Superior temporal gyrus (tissue), 1 donor: ENCODE results near the gene CACNA1I.
"Not testable (repeated sequence)": the region's sequence is repeated elsewhere in the genome, so short reads cannot be mapped to it uniquely, and the experiment has no call there.

ENCODE experiments used
- DNase-seq: peaks from one replicate; pipeline ENCODE4 v3.0.0-alpha.2; 2016; ENCODE audit errors: extremely low spot score

Gene CACNA1I

GRCh38 chr22:39718921-39719475 lies 148.4 kb downstream of the CACNA1I start:
- no peak for DNase-seq

DNA sequence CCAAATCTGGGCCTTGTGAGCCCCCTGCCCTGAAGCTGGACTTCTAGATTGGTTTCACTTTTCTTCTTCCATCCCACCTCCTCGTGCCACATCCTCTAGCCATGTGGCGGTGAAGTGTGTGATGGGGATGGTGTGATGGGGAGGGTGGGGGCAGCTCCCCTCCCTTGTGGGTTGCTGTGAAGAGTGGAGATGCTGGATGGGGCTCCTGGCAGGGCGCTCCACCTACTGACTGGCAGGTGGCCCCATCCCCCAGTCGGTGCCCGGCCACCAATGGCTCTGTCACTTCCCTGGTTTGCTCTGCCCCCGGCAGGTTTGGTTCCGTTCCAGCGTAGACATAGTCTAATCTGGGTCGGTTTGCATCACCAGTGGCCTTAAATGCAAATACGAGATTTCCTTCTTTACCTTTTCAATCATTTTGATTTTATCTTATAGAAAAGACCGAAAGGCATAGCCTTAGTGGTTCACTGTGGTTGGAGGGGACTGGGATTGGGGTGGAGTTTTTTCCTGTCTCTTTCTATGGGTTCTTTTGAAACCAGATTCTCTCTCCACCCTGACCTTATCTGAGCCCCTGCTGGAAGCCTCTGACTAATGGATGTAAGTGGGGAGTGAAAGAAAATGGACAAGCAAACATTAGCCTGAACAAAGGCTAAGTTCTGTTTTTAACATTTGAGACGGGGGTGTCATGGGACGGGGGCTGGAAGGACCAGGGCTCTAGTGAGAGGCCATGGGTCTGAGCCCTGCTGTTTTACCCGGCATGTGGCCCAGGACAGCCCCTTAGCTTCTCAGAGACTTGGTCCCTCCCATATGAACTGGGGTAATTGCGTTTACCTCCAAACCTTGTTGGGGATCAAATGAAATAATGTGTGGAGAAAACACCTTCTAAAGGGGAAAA lies 149.3 kb downstream of the CACNA1I start:
- DNase-seq: no peak

GRCh38 chr22:39721206-39722031 lies 150.9 kb downstream of the CACNA1I start:
- DNase-seq: no peak

GRCh38 chr22:39722032-39722325 lies 151.4 kb downstream of the CACNA1I start:
- DNase-seq: no peak

GRCh38 chr22:39722501-39722900 lies 151.9 kb downstream of the CACNA1I start:
- no peak for DNase-seq

DNA sequence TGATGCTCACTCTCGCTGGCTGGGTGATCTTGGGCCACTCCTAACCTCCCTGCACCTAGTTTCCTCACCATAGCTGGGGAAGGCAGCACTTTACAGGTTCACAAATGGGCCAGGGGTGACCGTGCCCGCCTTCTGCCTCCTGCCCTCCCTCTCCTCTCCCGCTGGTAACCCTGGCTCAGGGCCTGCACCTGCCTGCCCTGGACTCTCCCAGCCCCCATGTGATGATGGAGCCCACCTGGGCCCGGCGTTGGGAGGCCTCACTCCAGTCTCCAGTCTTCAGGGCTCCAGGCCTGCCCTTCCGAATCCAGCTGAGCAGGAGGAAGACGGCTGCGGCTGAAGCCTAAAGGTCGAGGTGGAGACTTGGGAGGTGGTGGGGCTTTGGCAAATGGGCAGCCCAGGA lies 152.9 kb downstream of the CACNA1I start:
- no peak for DNase-seq

- DNase-seq: peak; percentile 30
Measured at GRCh38 chr22:39723899-39724351, 153.4 kb downstream of the CACNA1I start.

DNA sequence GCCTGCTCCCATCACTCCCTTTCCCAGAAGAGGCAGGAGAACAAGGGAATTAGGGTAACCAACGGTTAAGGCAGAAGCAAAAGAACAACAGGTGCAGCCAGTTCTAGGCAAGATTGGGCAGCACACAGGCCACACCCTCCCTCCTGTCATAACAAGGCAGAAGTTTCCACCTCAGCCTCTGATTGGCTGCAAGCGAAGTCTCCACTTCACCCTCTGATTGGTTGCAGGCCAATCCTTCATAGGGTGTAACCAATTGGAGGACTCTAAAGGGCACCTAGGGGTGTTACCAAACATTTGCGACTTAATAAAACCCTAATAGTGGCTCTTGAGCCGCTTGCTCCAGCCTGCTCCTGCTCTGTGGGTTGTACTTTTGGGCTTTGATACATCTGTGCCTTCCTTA lies 153.8 kb downstream of the CACNA1I start:
- no peak for DNase-seq

DNA sequence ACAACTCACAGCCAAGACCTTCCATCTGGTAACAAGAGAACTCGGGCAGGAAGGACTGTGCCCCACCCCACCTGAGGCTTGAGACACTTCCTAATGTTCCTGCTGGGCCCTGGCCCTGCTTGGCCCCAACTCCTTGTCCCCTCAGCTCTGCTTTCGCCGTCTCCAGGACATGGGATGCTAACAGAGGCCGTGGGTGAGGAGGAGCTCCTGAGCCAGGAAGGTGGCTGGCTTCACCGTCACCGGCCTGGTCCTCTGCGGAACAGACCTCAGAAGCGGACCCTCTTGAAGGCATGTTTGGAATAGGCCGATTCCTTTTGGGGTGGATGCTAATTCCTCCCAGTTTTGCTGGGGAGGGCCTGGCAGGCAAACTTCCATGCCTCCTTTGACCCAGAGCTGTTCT lies 154.3 kb downstream of the CACNA1I start:
- no peak for DNase-seq

DNA sequence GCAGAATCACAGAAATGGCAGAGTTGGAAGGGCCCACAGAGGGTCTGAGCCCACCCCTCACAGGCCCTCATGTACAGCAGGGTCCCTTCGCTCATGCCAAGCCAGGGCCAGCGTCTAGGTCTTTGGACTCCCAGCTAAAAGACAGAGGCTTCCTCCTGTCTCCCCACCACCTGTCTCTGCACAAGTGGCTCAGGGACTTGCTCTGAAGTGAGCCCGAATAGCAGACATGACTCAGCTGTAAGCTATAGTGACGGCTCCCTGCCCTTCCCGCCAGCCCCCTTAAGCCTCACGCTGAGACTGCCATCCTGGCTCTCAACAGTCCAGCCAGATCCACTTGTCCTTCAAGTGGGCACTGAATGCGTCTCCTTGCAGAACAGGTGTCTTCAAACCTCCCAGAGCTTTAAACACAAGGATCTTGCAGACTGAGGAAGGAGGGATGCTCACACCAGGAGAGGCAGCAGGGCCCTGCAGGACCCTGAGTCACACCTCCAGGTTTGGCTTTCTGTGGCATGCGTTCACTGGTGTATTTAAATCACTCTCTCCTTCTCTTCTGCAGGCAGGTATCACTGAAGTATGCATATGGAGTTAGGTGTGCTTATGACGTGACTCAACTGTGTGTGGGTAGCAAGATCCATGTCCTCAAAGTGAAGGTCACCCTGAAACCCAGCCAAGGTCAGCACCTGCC lies 154.9 kb downstream of the CACNA1I start:
- no peak for DNase-seq

DNA sequence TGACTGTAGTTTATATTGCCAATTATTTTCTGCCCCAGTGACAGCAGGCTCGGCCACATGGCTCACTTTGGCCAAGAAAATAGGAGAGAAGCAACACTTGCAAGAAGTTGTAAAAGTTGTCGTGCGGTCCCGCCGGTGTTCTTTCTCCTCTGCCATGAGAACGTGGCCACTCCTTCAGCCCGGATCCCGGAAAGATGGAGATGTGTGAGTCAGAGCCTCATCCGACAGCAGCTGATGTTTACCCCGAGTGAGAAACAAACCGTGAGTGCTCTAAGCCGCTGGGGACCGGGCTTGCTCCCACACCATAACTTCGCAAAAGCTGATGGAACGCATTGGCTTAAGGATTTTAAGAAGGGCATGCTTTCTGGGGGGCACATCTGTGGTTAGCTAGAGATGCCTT lies 157.0 kb downstream of the CACNA1I start:
- no peak for DNase-seq

DNA sequence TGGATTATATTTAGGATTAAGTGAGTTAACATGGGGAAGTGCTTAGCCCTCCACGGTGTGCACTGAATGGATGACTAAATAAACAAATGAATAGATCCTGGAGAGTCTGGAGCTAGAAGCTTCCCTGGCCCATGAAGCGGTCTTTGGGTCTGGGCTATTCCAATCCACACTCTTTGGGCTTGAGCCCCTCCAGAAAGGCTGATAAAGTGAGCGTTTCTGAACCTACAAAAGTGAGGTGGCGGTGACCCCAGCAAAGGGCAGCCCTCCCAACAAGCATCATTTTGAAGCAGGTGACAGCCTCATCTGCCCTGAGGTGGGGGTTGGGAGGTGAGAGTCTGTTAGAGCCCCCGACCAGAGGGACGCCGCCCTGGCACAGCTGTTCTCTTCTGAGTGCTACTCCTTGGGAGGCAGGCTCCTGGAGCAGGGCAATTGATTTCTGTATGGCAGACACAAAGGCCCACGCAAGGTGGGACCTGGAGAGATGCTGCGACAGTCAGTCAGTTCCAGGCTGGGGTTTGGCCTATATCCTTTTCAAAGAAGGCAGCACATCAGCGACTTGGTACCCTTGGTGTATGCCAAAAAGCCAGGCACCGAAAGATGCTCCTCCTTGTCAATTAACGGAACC lies 157.8 kb downstream of the CACNA1I start:
- no peak for DNase-seq

DNA sequence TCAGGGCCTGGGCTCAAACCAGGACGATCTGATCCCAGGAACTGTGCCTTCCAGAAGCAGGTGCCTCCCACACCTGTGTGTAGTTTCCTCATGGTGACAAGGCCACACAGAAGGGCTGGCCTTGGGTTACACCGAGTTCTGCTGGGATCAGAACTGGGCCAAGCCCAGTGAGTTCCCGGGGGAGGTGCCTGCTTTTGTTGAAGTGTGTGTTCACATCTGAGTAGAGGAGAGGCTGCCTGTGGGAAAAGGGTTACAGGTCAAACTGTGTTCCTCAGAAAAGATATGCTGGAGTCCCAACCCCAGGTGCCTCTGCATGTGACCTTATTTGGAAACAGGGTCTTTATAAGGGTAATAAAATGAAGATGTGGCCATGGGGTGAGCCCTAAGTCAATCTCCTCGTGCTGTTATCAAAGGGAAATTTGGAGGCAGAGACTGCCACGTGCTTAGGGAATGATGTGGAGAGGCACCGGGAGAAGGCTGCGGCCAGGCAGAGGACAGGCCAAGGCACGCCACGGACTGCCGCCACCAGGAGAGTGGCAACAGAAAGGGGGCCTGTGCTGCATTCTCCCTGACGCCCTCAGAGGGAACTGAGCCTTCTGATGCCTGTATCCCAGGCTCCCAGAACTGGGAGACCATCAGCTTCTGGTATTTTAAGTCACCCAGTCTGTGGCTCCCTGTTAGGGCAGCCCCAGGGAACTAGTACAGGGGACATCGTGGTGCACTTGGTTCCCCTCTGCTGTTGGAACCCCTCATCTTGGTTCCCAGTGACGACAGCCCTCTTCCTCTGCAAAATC lies 158.8 kb downstream of the CACNA1I start:
- DNase-seq: no peak

GRCh38 chr22:39731481-39731880 lies 160.9 kb downstream of the CACNA1I start:
- no peak for DNase-seq

DNA sequence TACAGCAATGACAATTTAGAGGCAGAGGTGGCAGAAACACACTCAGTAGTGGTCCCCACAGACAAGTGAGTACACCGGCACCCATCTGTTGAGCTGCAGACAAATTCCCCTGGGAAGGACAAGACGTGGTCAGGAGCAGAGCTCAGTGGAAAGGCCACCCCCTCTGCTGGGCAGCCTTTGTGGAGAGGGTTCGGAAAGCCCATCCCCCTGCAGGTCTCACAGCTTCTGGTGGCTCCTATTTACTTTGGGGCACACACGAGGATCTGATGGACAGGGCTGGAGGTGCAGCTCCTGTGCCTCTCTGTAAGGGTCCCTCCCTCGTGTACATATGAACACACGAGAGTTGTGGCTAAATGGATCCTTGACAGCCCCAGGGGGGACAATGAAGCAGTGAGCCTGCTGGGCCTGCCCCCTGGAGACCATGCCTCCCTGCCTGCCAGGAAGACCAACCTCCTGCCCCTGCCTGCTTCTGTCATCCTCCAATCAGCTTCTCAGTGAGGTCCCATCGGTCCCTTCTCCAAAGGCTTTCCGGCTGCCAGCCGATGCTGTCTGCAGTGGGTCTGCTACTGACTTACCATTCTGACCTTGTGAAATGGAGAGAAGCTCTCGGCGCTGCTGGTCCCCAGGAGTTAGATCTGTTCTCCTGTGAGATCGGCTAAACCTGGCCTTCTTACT lies 161.5 kb downstream of the CACNA1I start:
- DNase-seq: no peak

DNA sequence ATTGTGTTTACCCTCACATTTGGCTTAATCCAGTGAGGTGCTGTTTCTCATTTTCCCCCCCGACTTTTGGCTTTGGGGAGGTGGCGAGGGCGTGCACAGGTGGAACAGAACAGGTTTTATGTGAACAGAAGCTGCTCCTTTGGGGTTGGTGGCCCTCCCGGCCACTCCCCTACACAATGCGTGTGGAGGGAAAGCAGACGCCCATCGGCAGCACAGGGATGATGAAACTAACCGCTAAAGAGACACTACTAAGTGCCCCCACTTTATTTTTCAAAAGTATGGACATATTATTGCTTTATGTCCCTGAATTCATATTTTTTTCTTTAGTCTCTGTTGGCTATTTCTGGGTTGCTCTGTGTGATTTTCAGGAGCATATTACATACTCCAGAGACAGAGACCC lies 162.1 kb downstream of the CACNA1I start:
- DNase-seq: no peak

DNA sequence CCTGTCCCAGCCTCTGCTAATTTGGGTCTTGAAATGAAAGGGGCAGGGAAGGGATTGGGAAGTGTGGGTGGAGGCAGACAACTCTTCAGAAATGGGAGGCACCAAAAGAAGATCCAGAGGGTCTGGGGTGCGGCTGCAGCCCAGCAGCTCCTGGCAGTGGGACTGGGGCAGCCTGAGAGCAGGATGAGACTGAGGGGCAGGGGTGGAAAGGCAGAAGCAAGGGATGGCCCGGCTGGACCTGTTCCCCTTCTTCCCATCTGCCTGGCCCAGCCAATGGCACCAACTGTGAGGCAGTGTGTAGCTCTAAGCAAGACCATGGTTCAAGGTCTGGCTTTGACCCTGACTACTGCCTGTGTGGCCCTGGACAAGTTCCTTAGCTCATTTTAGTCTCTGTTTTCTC lies 162.6 kb downstream of the CACNA1I start:
- no peak for DNase-seq

GRCh38 chr22:39734046-39734445 lies 163.5 kb downstream of the CACNA1I start:
- DNase-seq: not testable (repeated sequence)

DNA sequence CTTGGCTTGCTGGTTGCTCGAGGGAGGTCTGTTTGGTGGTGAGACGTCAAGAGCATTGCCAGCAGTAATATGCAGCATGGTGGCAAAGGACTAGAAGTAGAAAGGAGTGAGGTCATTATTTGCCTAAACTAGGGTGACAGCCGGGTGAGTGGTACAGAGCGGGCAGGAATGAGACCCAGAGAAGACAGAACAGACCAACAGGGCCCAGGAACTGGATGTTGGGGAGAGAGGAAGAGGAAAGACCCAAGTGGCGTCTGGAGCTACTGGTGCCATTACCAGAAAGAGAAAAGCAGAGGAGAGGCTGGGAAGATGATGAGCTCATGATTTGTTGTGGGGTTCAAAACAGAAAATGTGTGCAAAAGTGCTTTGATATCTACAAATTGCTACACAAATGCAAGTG lies 164.3 kb downstream of the CACNA1I start:
- DNase-seq: no peak

DNA sequence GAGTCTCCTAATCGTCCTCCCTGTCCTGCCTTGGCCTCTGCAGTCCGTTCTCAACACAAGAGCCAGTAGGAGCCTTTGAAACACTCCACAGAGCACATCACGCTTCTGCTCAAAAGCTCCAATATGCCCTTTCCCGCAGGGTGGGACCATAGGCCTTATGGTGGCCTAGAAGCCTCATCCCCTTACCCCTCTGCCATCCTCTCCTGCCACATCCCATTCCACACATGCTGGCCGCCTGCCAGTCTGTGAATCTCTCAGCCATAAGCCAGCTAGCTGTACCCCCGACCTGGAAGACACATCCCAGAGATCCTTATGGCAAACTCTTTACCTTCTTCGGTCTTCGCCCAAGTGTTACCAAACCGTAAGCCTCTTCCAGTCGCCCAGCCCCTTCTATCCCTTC lies 165.2 kb downstream of the CACNA1I start:
- no peak for DNase-seq
